ENCODE measurements around the gene SLC9A8.

SLC9A8 gene

DNA sequence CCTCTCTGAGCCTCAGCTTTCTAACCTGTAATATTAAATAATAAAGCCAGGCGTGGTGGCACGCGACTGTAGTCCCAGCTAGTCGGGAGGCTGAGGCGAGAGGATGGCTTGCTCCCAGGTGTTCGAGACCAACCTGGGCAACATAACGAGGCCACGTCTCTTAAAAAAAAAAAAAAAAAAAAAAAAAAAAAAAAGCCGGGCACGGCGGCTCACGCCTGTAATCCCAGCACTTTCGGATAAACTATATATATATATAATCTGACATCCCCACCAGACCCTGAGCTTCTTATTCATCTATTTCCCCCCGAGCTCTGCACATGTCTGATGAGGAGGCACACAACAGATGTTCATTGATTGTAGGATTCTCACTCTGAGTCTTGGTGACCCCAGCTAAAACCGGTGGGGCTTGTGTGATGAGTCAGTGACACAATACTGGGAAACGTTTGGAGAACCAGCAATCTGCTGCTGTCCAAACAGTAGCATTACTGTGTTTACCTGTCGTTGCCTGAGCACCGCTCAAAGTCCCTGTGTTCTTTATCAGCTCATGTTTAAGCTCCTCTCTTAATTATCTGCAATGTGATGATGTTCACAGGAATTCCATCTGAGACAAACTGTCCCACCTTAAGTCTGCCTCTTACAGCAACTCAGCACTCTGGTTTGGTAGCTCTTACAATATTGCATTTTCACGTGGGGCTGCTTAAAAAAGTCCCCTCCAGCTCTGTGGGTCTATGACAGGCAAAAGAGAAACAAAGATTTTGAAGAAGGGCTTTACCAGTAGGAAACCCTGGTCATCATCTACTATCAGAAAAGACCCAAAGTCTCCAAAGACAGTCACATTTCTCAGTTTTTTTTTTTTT, 103.7 kb downstream of the SLC9A8 start:
- no peaks in the 10 kb centered on the region for H3K36me3 Mint-ChIP-seq
- no peaks in the 10 kb centered on the region for H3K9me3 Mint-ChIP-seq
- H3K27me3 Mint-ChIP-seq = no peaks in the 10 kb centered on the region
- peak overlapping the region; percentile 100 for H3K27ac Mint-ChIP-seq
- DNase-seq (no peak), ATAC-seq (replicated peaks) (no peak)
- peak overlapping the region; percentile 96 to 98 for H3K4me3 Mint-ChIP-seq
- H3K4me1 Mint-ChIP-seq = peaks cover 12 to 37% of the 10 kb centered on the region in 2 donors

GRCh38 chr20:49918446-49918845, 105.8 kb downstream of the SLC9A8 start:
- Mint-ChIP-seq H3K27ac (no peak overlapping the region), H3K4me3 (no peak overlapping the region)

DNA sequence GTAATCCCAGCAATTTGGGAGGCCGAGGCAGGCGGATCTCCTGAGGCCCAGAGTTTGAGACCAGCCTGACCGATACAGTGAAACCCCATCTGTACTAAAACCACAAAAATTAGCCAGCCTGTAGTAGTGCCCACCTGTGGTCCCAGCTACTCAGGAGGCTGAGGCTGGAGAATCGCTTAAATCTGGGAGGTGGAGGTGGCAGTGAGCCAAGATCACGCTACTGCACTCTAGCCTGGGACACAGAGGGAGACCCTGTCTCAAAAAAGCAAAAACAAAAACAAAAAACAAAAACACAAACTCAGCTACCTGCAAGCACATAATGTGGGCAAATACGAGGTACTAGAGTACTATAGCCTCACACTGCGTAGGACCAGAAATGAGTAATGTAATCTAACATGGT, 106.4 kb downstream of the SLC9A8 start:
- H3K9me3 Mint-ChIP-seq = no peaks in the 10 kb centered on the region
- no peak overlapping the region for H3K27ac Mint-ChIP-seq
- H3K36me3 Mint-ChIP-seq = no peaks in the 10 kb centered on the region
- DNase-seq (no peak), ATAC-seq (replicated peaks) (no peak)
- H3K4me1 Mint-ChIP-seq = peaks cover 12 to 20% of the 10 kb centered on the region in 2 donors
- no peak overlapping the region for H3K4me3 Mint-ChIP-seq
- peaks cover 0 to 9% of the 10 kb centered on the region in 2 donors for H3K27me3 Mint-ChIP-seq

More at GRCh38 chr20:49918446-49918845, 105.8 kb downstream of the SLC9A8 start:
- Mint-ChIP-seq H3K4me1 (peaks cover 12 to 24% of the 10 kb centered on the region in 2 donors), H3K36me3 (no peaks in the 10 kb centered on the region), H3K9me3 (no peaks in the 10 kb centered on the region), H3K27me3 (peaks cover 0 to 6% of the 10 kb centered on the region in 2 donors)
- DNase-seq (no peak), ATAC-seq (replicated peaks) (no peak)

GRCh38 chr20:49919461-49919860, 106.8 kb downstream of the SLC9A8 start:
- Mint-ChIP-seq H3K4me3 (no peak overlapping the region), H3K27ac (no peak overlapping the region), H3K27me3 (peaks cover 0 to 9% of the 10 kb centered on the region in 2 donors), H3K4me1 (peaks cover 9 to 16% of the 10 kb centered on the region in 2 donors), H3K36me3 (no peaks in the 10 kb centered on the region), H3K9me3 (no peaks in the 10 kb centered on the region)
- DNase-seq = no peak
- no peak for ATAC-seq (replicated peaks)

DNA sequence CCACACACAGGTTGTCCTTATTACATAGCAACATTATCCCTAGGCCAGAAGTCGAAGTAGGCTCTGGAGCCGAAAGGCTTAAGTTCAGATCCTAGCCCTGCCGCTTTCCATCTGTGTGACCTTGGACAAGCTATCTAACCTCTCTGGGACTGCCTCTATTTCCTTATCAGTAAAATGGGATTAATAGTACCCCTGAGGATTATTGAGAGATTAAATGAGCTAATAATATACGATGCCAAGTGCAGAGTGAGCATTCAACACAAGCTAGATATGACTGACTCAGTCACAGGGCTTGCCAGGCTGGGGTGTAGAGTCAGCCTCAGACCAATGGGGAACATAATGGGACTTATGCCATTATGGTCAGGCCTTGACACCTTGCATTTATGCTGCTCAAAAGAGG, 111.6 kb downstream of the SLC9A8 start:
- Mint-ChIP-seq H3K9me3 (no peaks in the 10 kb centered on the region), H3K36me3 (no peaks in the 10 kb centered on the region), H3K4me1 (peaks cover 0 to 7% of the 10 kb centered on the region in 2 donors), H3K4me3 (no peak overlapping the region), H3K27me3 (peaks cover 0 to 9% of the 10 kb centered on the region in 2 donors), H3K27ac (no peak overlapping the region)
- ATAC-seq (replicated peaks) (no peak), DNase-seq (no peak)

- H3K36me3 Mint-ChIP-seq = no peaks in the 10 kb centered on the region
- peaks cover 0 to 7% of the 10 kb centered on the region in 2 donors for H3K4me1 Mint-ChIP-seq
- peaks cover 0 to 9% of the 10 kb centered on the region in 2 donors for H3K27me3 Mint-ChIP-seq
- no peaks in the 10 kb centered on the region for H3K9me3 Mint-ChIP-seq
- H3K4me3 Mint-ChIP-seq = no peak overlapping the region
- no peak for DNase-seq
- H3K27ac Mint-ChIP-seq = no peak overlapping the region
- no peak for ATAC-seq (replicated peaks)
Measured at GRCh38 chr20:49925901-49926454, 113.3 kb downstream of the SLC9A8 start.

DNA sequence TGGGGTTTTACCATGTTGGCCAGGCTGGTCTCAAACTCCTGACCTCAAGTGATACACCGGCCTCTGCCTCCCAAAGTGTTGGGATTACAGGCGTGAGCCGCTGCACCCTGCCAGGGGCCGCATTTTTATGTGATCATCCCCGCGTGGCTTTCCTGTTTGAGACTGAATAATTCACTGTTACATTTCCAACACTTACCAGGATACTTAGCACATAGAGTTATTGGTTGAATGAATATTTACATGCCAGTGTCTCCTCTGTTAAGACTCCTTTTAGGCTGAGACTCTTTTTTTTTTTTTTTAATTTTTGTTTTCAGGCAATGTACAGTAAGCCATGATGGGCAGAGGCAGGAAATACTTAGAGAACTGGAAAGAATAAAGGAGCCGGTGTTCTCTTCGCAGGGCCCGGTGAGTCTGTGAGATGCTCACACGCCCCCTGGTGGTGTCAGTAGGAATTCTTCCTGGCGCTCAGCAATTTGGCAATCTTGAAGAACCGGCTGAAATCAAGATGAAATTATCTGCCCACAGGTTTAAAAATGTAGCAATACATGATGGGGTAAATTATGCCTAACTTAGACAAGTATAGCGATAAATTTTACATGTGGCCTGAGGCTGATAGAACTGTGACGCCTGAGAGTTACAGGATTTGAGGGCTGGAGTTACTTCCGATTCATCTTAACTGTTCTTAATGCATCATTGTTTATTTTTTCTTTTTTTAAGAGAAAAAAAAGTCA, 115.9 kb downstream of the SLC9A8 start:
- ATAC-seq (replicated peaks) = peak; percentile 83
- peaks cover 0 to 2% of the 10 kb centered on the region in 2 donors for H3K27me3 Mint-ChIP-seq
- no peaks in the 10 kb centered on the region for H3K36me3 Mint-ChIP-seq
- H3K4me3 Mint-ChIP-seq = no peak overlapping the region
- peaks cover 0 to 7% of the 10 kb centered on the region in 2 donors for H3K4me1 Mint-ChIP-seq
- no peaks in the 10 kb centered on the region for H3K9me3 Mint-ChIP-seq
- DNase-seq = peak; percentile 43
- peak overlapping the region; percentile 34 for H3K27ac Mint-ChIP-seq

- ATAC-seq (replicated peaks) (no peak), DNase-seq (no peak)
- Mint-ChIP-seq H3K4me1 (peaks cover 4 to 10% of the 10 kb centered on the region in 2 donors), H3K9me3 (no peaks in the 10 kb centered on the region), H3K27me3 (no peaks in the 10 kb centered on the region), H3K27ac (no peak overlapping the region), H3K36me3 (no peaks in the 10 kb centered on the region), H3K4me3 (no peak overlapping the region)
Measured at GRCh38 chr20:49929142-49929494, 116.5 kb downstream of the SLC9A8 start.

DNA sequence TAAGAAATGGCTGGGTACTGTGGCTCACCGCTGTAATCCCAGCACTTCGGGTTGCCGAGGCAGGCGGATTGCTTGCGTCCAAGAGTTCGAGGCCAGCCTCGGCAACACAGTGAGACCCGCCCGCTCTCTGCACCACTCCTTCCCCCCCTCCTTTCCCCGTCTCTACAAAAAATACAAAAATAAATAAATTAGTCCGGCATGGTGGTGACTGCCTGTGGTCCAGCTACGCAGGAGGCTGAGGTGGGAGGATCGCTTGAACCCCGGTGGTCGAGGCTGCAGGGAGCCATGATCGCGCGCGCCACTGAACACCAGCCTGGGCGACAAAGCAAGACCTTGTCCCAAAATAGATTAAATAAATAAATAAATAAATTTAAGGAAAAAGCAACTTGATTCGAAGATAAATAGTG, 123.1 kb downstream of the SLC9A8 start:
- H3K9me3 Mint-ChIP-seq = no peaks in the 10 kb centered on the region
- H3K27ac Mint-ChIP-seq = peak overlapping the region; percentile 91
- H3K4me3 Mint-ChIP-seq = peak overlapping the region; percentile 94
- H3K27me3 Mint-ChIP-seq = no peaks in the 10 kb centered on the region
- ATAC-seq (replicated peaks) = peak; percentile 3 to 13
- peaks cover 32 to 56% of the 10 kb centered on the region in 2 donors for H3K4me1 Mint-ChIP-seq
- H3K36me3 Mint-ChIP-seq = peaks cover 10 to 18% of the 10 kb centered on the region in 2 donors
- DNase-seq = no peak

- no peaks in the 10 kb centered on the region for H3K9me3 Mint-ChIP-seq
- peaks cover 38 to 62% of the 10 kb centered on the region in 2 donors for H3K4me1 Mint-ChIP-seq
- H3K27me3 Mint-ChIP-seq = no peaks in the 10 kb centered on the region
- peak; percentile 80 to 88 for ATAC-seq (replicated peaks)
- H3K36me3 Mint-ChIP-seq = peaks cover 13 to 25% of the 10 kb centered on the region in 2 donors
- peak within 1 kb of the TSS; percentile 94 for H3K27ac Mint-ChIP-seq
- peak within 1 kb of the TSS; percentile 94 for H3K4me3 Mint-ChIP-seq
- DNase-seq = peak; percentile 80
Measured at GRCh38 chr20:49936153-49937026, 123.8 kb downstream of the SLC9A8 start, which contains the start of gene RNF114. TSS of gene RNF114 (plus strand) at chr20:49936397. CDS start at chr20:49936413, 16 bp downstream.

DNA sequence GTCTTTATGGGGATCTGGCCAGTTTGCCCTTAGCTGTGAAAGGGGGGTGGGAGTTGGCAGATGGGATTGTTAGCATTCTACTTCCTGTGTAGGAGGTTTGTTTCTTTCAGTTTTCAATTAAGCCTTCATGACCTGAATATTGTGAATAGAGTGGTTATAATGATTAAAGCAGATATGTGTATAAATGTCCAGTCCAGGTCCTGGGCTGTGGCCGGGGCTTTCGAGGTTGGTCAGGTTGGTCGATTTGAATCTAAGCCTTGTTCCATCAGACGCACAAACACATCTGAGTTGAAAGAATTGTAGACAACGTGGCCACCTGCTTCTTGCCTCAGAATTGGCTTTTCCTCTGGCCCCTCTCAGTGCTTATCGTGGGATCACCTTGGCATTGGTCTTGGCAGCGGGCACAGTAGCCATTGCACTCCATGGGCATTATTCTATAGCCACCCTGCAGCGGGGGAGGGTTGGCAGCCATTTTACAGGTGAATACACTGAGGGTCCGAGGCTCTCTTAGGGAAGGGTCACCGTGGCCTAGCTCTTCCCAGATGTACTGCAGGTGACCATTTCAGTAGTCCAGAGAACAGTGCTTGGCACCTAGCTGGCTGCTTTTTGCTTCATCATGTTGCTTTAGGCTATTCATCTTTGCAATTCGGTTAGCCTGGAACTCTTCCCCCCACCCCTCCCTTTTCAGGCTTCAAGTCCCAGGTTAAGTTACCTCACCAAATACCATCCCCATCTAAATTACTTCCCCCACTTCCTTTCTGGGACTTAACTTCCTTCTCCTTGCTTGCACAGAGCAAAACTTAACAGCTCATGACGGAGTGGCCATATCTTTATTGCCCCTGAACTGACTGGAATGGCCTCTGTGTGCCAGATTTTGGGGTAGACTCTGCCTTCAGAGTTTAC, 124.7 kb downstream of the SLC9A8 start:
- peaks cover 40 to 65% of the 10 kb centered on the region in 2 donors for H3K4me1 Mint-ChIP-seq
- peak in 1 of 2 donors; percentile 42 for ATAC-seq (replicated peaks)
- H3K36me3 Mint-ChIP-seq = peaks cover 15 to 27% of the 10 kb centered on the region in 2 donors
- H3K27me3 Mint-ChIP-seq = no peaks in the 10 kb centered on the region
- no peak for DNase-seq
- H3K27ac Mint-ChIP-seq = peak overlapping the region; percentile 94
- no peaks in the 10 kb centered on the region for H3K9me3 Mint-ChIP-seq
- H3K4me3 Mint-ChIP-seq = peak overlapping the region; percentile 94

- Mint-ChIP-seq H3K9me3 (no peaks in the 10 kb centered on the region), H3K36me3 (peaks cover 15 to 33% of the 10 kb centered on the region in 2 donors), H3K27ac (peak overlapping the region; percentile 37), H3K4me1 (peaks cover 40 to 65% of the 10 kb centered on the region in 2 donors), H3K4me3 (peak overlapping the region; percentile 65 to 70), H3K27me3 (no peaks in the 10 kb centered on the region)
- ATAC-seq (replicated peaks) (no peak), DNase-seq (no peak)
Measured at GRCh38 chr20:49938173-49939163, 125.8 kb downstream of the SLC9A8 start.

Data from stimulated activated naive B cell treated with anti-CD40 and anti-IgM and Interleukin-4, amounts not matched to agents 10 μg/mL and 1 μg/mL and 100 μg/mL, for 72 hours (primary cell).